T47D (cell line): Measurements from ENCODE around the gene STRIP1.

Experiments used
- DNase-seq, 2 experiments: peaks; one replicate each; pipeline versions ENCODE4 v3.0.0 to v3.0.0-alpha.2; 2011 to 2012; ENCODE audit warnings: low read depth in 1 of 2, low spot score in 1 of 2
- JUND ChIP-seq: IDR thresholded peaks from 2 replicates; pipeline ENCODE4 v1.6.1; 2012; ENCODE audit warnings: low read depth
- in situ Hi-C: cut with HindIII; loops from 2 replicates; pipeline ENCODE4 v1.10.0; 2016; ENCODE audit warnings: low sequenced_read_pairs, low pct_unique_long_range_greater_than_20kb

STRIP1 gene

GRCh38 chr1:109997204-109997866 is 37.1 kb upstream of the STRIP1 start:
- in situ Hi-C loops: no loop called here
- no peak for TF ChIP-seq JUND
- no peak for DNase-seq

GRCh38 chr1:109997867-109998229 is 36.6 kb upstream of the STRIP1 start:
- no peak for DNase-seq
- TF ChIP-seq JUND: no peak
- in situ Hi-C loops: no loop called here

DNA sequence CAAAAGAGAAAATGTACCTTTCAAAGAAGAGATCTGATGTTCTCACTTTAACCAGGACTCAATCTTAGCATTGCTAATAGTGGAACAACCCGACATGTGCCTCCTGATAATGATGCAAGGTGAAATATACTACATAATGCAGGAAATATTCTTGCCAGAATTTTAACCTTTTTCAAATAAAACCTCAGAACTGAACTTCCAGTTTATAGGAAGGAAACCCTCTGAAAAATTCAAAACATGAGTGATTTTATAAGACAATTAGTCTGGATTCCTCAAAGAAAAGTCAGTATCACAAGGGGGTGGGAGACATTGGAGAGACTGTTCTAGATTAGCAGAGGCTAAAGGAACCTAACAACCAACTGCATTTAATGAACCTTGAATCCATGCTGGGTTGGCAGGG is 31.7 kb upstream of the STRIP1 start:
- in situ Hi-C loops: no loop called here
- no peak for TF ChIP-seq JUND
- no peak for DNase-seq

DNA sequence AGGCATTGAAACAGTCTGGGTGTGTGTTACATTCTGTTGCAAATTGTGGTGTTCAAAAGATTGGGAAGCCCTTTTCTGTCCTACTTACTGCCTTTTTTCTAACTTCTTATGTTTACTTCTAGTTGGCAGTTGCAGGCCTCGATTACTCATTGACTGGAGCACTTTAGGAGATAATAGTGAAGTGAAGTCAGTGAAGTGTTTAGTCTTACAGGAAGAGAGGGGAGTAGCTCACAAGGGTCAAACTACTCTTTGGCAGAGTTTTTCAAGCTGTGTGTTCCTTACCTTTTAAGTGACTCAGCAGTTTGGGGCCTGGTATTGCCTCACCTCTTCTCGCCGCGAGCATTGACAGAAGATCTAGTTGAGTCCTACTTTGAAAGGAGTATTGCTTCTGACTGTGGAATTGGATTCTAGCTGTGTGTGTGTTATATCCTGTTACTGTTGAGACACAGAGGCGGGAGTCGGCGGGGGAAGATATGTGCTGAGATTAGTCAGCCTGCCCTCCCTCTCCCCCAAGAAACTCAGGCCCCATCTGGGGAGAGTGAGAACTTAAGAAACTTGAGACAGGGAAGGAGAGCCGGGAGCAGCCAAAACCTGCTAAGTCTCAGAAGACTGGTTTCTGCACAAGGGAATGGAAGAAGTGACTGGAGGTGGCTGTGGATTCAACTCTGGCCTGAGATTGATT is 30.5 kb upstream of the STRIP1 start:
- in situ Hi-C loops: no loop called here
- DNase-seq: peak in 1 of 2 experiments; percentile 83
- TF ChIP-seq JUND: no peak

GRCh38 chr1:110004583-110004982 is 29.8 kb upstream of the STRIP1 start:
- no peak for TF ChIP-seq JUND
- in situ Hi-C loops: no loop called here
- peak in 1 of 2 experiments; percentile 30 for DNase-seq

DNA sequence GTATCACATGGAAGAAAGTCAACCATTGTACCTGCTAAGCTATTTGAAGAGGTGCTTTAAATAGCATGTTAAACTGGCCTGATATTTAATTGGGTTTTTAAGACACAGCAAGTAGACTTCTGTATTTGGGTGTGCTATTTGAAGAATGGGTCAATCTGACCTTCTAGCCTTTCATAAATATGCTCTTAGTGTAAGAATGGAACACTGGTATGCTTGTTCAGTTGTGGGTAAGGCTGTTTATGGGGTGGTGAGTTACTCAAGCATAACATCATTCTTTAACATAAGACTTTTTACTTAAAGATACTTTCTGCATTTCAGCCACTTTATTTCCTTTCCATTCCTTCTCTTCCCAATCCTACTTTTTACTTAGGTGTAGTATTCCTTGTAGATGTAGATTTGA is 28.5 kb upstream of the STRIP1 start:
- no peak for TF ChIP-seq JUND
- in situ Hi-C loops: no loop called here
- peak in 1 of 2 experiments; percentile 32 for DNase-seq

DNA sequence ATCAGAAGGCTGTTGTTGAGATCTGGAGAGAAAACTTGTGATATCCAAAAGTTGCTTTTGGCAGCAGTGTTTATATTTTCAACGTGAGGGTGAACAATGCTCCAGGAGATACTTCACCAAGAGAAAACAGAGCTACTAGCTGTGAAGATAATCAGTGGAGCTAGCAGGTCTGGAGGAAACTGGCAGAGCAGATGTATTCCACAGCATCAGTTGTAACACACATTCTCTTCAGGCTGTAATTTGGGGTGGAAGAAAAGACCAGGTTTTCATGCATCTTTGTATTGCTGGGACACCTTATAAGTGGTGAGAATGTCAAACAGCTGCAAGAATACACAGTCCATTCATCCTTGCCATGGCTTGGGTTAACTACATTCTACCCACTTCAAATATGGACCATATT is 27.9 kb upstream of the STRIP1 start:
- in situ Hi-C loops: no loop called here
- no peak for DNase-seq
- TF ChIP-seq JUND: no peak

- in situ Hi-C loops: no loop called here
- TF ChIP-seq JUND: no peak
- no peak for DNase-seq
These were observed 27.2 kb upstream of the STRIP1 start for GRCh38 chr1:110007046-110007830.

- no peak for TF ChIP-seq JUND
- in situ Hi-C loops: no loop called here
- DNase-seq: no peak
These were observed 25.4 kb upstream of the STRIP1 start for GRCh38 chr1:110008971-110009565.

GRCh38 chr1:110011527-110012041 is 22.8 kb upstream of the STRIP1 start:
- DNase-seq: peak; percentile 34 to 69
- TF ChIP-seq JUND: no peak
- in situ Hi-C loops: no loop called here

- no peak for DNase-seq
- TF ChIP-seq JUND: no peak
- in situ Hi-C loops: no loop called here
These were observed 22.2 kb upstream of the STRIP1 start for GRCh38 chr1:110012100-110012780.

- in situ Hi-C loops: no loop called here
- no peak for TF ChIP-seq JUND
- DNase-seq: no peak
These were observed 16.6 kb upstream of the STRIP1 start for GRCh38 chr1:110017792-110018191.
